GM21717 (cell line): ENCODE measurements around the gene KLK15.
"Not testable (repeated sequence)": the region's sequence is repeated elsewhere in the genome, so short reads cannot be mapped to it uniquely, and the experiment has no call there.

ENCODE experiments used
- ATAC-seq: cut with Tn5 transposase; IDR thresholded peaks from one replicate; pipeline ENCODE4 v1.9.1; 2021; ENCODE audit warnings: mild to moderate bottlenecking, moderate library complexity; ENCODE audit not compliant: unreplicated experiment

Gene KLK15

GRCh38 chr19:50821248-50821612 lies 12.1 kb downstream of the KLK15 start:
- no peak for ATAC-seq

- ATAC-seq, result no peak
Measured at GRCh38 chr19:50820549-50821247, 12.7 kb downstream of the KLK15 start.

- ATAC-seq, result no peak
Measured at GRCh38 chr19:50820086-50820485, 13.3 kb downstream of the KLK15 start.

DNA sequence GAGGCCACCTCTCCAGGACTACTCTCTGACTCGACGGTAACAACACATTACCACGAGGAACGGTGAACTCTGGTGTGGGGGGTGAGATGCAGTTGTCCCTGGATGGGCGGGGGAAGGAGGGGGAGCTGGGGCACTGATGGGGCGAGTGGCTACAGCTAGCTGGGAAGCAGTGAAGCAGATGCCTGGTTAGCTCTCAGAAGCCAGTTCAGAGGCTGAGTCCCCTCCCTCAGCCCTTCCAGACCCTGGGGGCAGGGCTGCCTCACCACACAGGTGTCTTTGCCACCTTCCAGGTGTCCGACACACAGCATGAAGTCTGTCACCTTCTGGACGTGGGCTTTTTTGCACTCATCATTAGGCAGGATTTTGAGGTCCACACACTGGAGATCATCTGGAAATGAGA lies 13.7 kb downstream of the KLK15 start:
- no peak for ATAC-seq

GRCh38 chr19:50818859-50819472 lies 14.4 kb downstream of the KLK15 start:
- no peak for ATAC-seq

DNA sequence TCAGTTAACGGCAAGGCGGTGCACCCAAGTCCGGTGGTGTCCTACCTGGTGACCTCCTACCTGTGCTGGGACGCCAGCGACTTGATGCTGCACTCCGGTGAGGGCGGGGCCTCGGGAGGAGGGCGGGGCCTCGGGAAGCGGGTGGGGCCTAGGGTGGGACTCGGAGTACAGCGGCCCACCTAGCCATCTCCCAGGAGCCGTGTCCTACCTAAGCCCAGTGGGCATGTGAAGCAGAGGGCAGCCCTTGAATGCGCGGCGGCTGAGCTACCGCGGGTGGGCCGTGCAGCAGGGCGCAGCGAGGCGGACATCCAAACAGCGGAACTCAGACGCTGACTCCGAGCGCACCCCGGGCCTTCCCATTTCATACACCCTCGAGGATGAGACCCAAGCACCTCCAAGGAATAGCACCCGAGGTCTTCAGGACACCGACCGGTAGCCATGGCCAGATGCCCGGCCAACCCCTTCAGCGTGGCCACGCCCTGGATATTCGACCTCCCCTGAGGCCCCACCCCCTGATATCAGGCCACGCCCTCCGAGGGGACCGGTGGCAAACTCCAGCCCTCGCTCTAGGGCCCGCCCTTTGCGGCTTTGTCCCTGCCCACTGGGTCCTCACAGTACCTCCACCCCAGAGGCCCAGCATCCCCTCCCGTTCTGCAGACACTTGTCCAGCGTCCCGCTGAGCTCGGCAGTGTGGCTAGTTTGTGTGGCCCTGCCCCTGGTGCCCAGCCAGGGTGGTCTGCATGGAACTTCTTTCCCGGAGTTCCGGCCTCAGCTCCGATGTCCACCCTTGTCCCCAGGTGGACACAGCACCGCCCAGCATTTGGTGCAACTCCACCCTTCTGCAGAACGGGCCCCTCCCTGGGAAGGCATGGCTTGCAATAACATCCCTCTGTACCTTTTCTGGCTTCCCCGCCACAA lies 15.2 kb downstream of the KLK15 start:
- peak; percentile 49 for ATAC-seq

- no peak for ATAC-seq
Measured at GRCh38 chr19:50815439-50815838, 17.9 kb downstream of the KLK15 start.

- no peak for ATAC-seq
Measured at GRCh38 chr19:50814883-50815282, 18.5 kb downstream of the KLK15 start.

GRCh38 chr19:50812474-50812873 lies 20.9 kb downstream of the KLK15 start:
- no peak for ATAC-seq

- not testable (repeated sequence) for ATAC-seq
Measured at GRCh38 chr19:50811622-50812238, 21.6 kb downstream of the KLK15 start.

DNA sequence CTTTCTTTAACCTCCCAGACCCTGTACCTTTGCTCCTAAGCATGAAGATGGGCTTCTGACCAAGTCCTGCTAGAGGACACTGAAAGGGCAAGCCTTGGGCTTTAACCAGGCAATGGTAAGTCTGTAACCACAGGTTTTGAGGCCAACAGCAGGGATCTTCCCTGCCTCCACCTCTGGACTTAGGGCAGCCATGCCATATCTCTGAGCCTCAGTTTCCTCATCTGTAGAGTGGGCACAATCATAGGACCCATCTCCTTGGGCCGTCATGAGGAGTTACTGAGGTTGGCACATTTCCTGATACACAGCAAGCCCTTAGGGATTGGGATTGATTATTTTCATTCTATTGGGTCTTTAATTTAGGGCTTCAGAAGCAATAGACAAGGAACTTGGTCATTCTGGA lies 24.5 kb downstream of the KLK15 start:
- no peak for ATAC-seq

- ATAC-seq, result peak; percentile 82
Measured at GRCh38 chr19:50804420-50805272, 28.7 kb downstream of the KLK15 start.

GRCh38 chr19:50803633-50804419 lies 29.5 kb downstream of the KLK15 start:
- no peak for ATAC-seq

- no peak for ATAC-seq
Measured at GRCh38 chr19:50801107-50801506, 32.3 kb downstream of the KLK15 start.

DNA sequence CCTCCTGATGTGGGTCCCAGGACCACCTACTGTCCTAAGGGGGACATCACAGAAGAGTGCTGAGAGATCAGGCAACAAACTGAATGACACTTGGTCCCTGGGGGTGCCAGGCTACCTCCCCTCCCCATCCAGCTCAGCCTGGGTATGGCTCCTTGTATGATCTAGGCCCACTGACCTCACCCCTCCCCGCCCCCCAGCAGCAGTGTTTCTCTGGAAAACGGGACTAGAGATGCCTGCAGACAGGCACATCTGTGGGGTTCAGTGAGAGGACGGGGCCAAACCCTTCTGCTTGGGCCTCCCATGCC lies 33.9 kb downstream of the KLK15 start:
- no peak for ATAC-seq

DNA sequence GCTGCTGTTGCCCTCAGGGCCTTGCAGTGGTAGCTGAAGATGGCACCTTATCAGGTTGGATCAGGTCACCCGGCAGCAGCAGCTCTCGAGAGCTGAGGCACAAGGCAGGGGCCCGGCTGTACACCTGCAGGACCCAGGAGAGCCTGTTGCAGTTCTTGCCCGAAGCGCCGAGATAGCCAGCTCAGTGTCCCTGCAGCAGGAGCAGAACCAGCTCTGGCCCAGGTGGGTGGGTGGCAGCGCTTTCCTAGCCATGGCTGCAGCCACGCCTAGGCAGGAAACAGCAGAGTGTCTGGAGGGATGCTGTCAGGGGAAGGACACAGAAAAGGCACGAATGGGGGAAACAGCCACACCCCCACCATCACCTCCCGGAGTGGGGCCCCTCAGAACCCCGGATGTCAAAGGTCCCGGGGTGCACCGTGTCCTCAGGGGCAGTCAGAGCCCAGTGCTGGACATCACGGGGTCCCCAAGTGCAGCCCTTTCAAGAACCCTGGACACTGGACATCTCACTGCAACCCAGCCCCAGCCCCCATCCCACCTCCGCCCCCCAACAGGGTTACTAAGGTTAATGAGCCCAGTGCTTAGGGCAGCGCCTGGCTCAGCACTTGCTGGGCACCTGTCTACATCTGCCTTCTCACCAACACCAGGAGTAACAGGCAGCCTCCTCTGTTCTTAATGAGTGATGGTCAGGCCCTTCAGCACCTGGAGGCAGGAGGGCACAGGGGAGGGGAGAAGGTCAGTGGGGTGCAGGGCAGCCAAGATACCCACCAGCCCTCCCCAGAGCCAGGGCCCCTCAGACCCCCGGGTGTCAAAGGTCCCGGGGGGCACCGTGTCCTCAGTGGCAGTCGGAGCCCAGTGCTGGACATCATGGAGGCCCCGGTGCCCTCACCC lies 34.5 kb downstream of the KLK15 start:
- no peak for ATAC-seq

DNA sequence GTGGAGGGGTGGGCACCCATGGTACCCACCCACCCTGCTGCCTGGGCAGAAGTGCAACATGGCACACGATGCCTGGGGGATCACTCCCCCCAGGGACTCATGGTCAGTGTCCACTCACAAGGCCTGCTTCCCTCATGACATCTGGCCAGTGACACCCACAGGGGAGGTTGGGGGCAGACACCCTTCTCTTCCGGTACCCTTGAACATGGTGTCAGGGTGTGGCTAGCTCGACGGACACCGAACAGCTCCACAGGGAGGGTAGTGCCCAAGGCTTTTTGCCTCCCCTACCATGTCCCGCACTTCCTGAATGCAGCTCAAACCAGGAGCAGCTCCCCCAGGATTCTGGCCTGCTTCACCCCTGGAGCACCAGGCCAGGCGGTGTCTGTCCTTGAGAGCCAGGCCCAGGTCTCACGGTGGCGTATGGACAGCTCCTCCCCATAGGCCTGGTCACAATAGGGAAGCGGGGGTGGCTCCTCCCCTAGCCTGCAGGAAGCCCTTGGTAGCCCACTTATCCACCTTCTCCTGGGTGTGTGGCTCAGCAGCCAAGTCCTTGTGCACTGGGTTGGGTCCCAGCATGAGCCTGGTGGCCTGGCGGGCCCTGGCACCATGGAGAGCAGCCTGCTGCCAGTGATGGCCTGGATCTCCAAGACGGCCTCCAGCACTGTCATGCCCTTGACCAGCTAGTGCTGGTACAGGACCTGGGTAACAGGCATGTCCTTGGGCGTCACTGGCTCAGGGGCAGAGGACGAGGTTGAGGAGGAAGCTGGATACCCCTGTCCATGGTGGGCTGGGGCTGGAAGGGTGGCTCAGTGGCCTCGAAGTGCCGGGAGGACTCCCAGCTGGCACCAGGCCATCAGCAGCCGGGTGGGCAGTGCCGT lies 35.4 kb downstream of the KLK15 start:
- ATAC-seq, result no peak

DNA sequence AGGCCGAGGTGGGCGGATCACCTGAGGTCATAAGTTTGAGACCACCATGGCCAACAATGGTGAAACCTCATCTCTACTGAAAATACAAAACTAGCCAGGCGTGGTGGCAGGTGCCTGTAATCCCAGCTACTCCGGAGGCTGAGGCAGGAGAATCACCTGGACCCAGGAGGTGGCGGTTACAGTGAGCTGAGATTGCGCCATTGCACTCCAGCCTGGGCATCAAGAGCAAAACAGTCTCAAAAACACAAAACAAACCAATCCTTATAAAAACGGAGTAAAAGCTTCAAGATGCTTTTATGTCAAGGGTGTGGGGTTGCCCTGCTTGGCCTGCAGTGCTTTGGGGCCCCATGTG lies 36.0 kb downstream of the KLK15 start:
- ATAC-seq, result no peak
